KOPT-K1 (cell line): ENCODE measurements around the gene GNB1.
"Not testable (repeated sequence)": the region's sequence is repeated elsewhere in the genome, so short reads cannot be mapped to it uniquely, and the experiment has no call there.

Experiments
- H3K27ac ChIP-seq: fragments of 200-600 bp; sonication (generic); 2 replicates; pipeline ENCODE4 v1.5.1; 2016; ENCODE audit warnings: antibody characterized with exemption, mild to moderate bottlenecking, low read depth, low read length; ENCODE audit not compliant: poor library complexity, severe bottlenecking
- H3K36me3 ChIP-seq: fragments of 200-600 bp; sonication (generic); 2 replicates; pipeline ENCODE4 v1.5.1; 2017; ENCODE audit warnings: antibody characterized with exemption, mild to moderate bottlenecking, low read length, moderate library complexity; ENCODE audit not compliant: insufficient read depth
- H3K9me3 ChIP-seq: fragments of 200-600 bp; sonication (generic); 2 replicates; pipeline ENCODE4 v1.5.1; 2017; ENCODE audit warnings: antibody characterized with exemption, low read length, mild to moderate bottlenecking; ENCODE audit not compliant: insufficient read depth, poor library complexity, severe bottlenecking

GNB1 gene

GRCh38 chr1:1872329-1872994, 18.4 kb downstream of the GNB1 start:
- Histone ChIP-seq H3K36me3 (peaks cover 64% of the 10 kb centered on the region), H3K9me3 (no peaks in the 10 kb centered on the region), H3K27ac (no peak overlapping the region)

GRCh38 chr1:1869469-1869868, 21.4 kb downstream of the GNB1 start:
- no peaks in the 10 kb centered on the region for H3K9me3 ChIP-seq

GRCh38 chr1:1867164-1867563, 23.7 kb downstream of the GNB1 start:
- H3K27ac ChIP-seq = no peak overlapping the region
- H3K36me3 ChIP-seq = peaks cover 33% of the 10 kb centered on the region
- H3K9me3 ChIP-seq = no peaks in the 10 kb centered on the region

More at GRCh38 chr1:1869469-1869868, 21.4 kb downstream of the GNB1 start:
- Histone ChIP-seq H3K36me3 (peaks cover 38% of the 10 kb centered on the region), H3K27ac (no peak overlapping the region)

DNA sequence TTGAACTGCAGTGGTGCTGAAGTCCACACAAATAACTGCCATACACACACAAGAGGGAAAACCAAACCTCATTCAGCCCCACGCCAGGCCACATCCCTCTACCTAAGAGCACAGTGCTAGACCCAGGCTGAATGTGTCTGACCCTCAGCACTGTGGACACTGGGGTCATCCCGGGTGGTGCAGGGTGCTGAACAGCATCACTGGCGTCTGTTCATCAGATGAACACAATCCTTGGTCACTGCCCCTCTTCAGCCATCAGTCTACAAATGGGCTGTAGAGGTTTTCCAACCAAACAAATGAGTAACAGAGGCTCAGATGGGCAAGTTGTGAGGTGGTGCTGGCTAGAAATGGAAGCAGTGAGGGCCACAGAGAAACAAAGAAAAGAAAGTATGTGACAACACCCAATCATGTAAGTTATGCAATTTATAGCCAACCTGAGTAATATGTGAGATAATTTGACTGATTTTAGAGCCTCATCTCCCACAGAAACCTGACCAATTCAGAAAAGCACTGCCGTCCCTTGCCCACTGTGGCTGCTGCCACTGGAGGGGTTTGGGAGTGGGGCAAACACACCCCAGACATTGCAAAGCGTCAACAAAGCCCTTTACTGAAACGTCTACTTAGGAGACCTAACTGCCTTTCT, 27.9 kb downstream of the GNB1 start:
- H3K27ac ChIP-seq = no peak overlapping the region
- no peaks in the 10 kb centered on the region for H3K9me3 ChIP-seq
- peaks cover 34% of the 10 kb centered on the region for H3K36me3 ChIP-seq

- H3K27ac ChIP-seq = not testable (repeated sequence)
These were observed 29.1 kb downstream of the GNB1 start for GRCh38 chr1:1861761-1862310.

DNA sequence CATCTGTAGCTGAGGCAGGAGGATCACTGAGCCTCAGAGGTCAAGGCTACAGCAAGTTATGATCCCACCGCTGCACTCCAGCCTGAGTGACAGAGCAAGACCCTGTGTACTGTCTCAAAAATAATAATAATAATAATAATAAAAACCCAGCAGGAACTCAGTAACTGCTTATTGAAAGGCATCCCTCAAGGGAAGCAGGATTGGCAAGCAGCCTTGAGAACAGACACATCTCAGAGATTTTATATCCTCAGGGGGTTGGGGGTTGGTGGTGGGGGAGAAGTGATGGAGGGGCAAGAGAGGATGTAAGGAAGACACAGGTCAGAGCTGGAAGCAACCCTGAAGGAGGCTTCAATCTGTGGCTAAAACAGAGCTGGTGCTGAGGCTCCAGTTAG, 29.6 kb downstream of the GNB1 start:
- Histone ChIP-seq H3K27ac (no peak overlapping the region), H3K36me3 (peaks cover 45% of the 10 kb centered on the region)

More at GRCh38 chr1:1861761-1862310, 29.1 kb downstream of the GNB1 start:
- peaks cover 45% of the 10 kb centered on the region for H3K36me3 ChIP-seq
- H3K9me3 ChIP-seq = not testable (repeated sequence)

DNA sequence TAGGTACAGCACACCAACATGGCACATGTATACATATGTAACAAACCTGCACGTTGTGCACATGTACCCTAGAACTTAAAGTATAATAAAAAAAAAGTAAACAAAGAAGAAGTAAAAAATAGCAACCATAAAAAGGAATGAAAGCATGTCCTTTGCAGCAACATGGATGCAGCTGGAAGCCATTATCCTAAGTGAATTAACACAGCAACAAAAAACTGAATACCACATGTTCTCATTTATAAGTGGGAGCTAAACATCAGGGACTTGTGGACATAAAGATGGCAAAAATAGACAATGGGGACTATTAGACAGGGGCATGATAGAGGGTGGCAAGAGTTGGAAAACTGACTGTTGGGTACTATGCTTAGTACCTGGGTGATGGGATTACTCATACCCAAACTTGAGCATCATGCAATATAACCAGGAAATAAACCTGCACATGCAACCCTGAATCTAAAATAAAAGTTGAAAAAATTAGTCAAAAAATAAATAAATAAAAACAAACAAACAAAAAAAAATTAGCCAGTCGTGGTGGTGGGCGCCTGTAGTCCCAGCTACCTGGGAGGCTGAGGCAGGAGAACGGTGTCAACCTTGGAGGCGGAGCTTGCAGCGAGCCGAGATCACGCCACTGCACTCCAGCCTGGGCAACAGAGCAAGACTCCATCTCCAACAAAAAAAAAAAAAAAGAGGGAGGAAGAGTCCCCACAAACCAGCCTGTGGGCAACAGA, 30.8 kb downstream of the GNB1 start:
- H3K9me3 ChIP-seq, H3K27ac ChIP-seq: not testable (repeated sequence)
- H3K36me3 ChIP-seq = peaks cover 45% of the 10 kb centered on the region

More for the DNA sequence above, 29.6 kb downstream of the GNB1 start:
- no peaks in the 10 kb centered on the region for H3K9me3 ChIP-seq

DNA sequence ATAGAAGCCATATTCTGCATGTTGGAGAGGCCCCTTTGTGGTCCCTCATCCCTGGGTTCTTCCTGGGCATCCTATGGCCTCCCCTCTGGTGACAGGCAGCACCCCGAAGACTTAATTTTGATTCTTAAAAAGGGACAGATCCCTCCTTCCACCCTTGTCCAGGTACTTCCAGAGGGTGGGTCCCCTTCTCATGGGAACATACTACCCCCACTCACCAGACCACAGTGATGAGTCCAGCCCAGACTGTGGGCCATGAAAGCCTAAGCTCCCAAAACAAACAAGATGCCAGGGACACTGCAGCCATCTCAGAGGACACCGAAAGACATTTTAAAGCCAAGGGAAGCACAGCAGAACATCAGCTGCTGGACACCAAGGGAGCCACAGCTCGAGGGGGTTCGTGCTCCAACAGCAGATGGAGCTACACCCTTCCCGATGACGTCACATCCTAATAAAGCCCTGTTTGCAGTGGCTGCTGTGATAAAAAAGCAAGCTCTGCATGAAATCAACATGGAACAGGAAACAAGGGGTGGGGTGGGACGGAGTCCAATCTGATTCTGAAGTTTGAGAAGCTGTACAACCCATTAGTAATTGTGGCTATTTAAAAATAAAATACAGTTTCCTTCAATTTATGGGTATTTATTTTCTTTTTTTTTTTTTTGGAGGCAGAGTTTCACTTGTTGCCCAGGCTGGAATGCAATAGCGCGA, 32.4 kb downstream of the GNB1 start:
- Histone ChIP-seq H3K36me3 (peaks cover 43% of the 10 kb centered on the region), H3K9me3 (no peaks in the 10 kb centered on the region), H3K27ac (no peak overlapping the region)

DNA sequence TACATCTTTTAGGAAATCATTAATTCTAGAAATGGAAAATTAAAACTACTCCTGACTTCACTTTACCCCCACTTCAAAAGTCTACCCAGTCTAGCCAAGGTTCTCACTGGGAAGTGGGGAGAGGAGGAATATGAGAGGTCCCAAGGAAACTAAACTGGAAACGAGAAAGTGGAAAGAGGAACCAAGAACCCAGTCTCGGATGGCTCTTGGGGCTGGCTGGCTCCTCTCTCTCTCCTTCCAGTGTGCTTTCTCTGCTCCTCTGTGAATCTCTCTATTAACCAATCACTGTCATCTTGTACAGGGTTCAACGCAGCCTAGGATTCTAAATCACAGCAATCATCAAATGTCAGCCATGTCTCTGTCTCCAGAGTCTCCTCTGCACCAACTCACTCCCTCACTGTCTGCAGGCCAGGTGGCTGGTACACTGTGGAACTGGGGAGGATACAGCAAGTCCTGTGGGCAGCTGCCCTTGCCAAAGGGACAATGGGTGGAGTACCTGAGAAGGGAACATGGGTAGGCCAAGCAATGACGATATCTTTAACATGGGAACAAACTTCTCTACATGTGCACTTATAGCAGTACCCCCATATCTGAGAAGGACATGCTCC, 33.7 kb downstream of the GNB1 start:
- Histone ChIP-seq H3K9me3 (no peaks in the 10 kb centered on the region), H3K36me3 (peaks cover 43% of the 10 kb centered on the region), H3K27ac (no peak overlapping the region)

DNA sequence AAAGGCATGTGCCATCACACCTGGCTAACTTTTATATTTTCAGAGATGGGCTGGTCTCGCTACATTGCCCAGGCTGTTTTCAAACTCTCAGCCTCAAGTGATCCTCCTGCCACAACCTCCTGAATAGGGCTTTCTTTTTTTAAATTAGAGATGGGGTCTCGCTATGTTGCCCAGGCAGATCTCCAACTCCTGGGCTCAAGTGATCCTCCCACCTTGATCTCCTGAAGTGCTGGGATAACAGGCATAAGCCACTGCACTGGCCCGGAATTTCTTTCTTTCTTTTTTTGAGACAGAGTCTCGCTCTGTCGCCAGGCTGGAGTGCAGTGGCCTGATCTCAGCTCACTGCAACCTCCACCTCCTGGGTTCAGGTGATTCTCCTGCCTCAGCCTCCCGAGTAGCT, 34.7 kb downstream of the GNB1 start:
- H3K27ac ChIP-seq = not testable (repeated sequence)

DNA sequence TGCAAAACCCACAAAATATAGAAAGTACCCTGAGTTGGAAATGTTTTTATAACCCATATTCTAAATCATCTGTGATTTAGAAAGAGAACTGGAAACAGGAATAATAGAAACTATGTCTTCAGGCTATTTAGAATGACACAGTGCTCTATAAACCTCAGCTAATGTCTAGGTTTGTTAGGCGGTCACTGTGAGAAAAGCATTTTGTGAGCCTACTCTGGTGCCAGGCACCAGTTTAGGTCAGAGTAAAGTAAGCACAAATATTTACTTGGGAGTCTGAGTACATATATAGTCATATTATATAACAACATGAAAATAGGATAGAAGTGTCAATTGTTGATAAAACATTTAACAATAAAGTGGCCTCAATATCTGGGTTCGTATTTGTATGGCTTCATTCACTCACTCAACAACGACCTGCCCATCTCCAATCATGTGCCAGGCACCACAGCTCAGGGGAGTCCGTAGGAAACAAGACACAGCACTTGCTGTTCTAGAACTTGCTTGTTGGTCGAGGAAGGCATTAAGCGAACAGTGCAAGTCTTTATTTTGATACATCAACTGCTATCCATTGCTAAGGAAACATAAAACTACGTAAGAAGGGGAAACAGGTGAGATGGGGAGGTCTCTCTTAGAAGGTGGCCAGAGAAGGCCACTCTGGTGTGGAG, 37.2 kb downstream of the GNB1 start:
- H3K27ac ChIP-seq = no peak overlapping the region
- H3K9me3 ChIP-seq = no peaks in the 10 kb centered on the region
- H3K36me3 ChIP-seq = peaks cover 49% of the 10 kb centered on the region

More for the DNA sequence above, 34.7 kb downstream of the GNB1 start:
- H3K9me3 ChIP-seq = not testable (repeated sequence)
- H3K36me3 ChIP-seq = peaks cover 49% of the 10 kb centered on the region

DNA sequence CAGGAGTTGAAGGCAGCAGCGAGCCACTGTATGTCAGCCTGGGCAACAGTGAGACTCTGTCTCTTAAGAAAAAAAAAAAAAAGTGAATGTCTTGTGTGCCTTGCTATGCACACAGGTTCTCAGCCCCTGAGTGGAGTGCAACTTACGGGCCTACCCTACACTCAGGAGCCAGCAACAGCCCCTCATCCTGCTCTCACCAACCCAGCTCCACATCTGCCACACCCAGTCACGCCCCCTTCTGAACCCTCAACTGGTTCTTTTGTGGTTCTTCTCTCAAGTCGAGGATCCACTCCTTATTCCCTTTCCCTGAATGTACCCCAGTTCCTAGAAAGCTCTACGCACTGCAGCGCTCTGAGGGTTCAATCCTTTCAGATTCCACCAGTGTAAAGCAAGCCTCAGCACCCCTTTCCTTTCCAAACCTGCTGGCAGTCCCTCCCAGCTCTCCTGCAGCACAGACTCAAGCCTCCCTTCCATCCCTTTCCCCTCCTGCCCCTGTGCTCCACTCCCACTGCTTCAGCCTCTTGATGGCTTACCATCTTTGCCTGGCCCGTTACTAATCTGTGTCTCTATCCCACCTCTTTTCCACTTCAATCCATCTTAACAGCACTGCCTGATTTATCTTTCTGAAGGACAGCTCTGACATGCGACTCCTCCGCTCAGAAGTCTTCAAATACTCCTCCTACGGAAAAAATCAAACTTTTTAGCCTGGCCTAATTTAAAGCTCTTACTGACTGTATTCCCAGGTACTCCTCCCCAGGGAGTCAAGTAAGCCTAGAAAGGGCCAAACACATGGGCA, 38.1 kb downstream of the GNB1 start:
- Histone ChIP-seq H3K27ac (no peak overlapping the region), H3K9me3 (no peaks in the 10 kb centered on the region), H3K36me3 (peaks cover 49% of the 10 kb centered on the region)

- no peak overlapping the region for H3K27ac ChIP-seq
- H3K36me3 ChIP-seq = peaks cover 60% of the 10 kb centered on the region
- H3K9me3 ChIP-seq = no peaks in the 10 kb centered on the region
These were observed 43.0 kb downstream of the GNB1 start for GRCh38 chr1:1847890-1848289.
